ENCODE data around the gene WDFY2. TPM values are rescaled to one million over a fixed set of nuclear protein-coding genes. Genes with fewer than 3 reads are reported as not detected.

WDFY2 gene
- total RNA-seq, 6 donors from 2014 or later = 13.4 to 34.0 (median 18.8) TPM

GRCh38 chr13:51786425-51787265 lies 202.4 kb downstream of the WDFY2 start:
- WGBS, 2 donors = 62 to 64% methylated on average over 10 of the region's 10 CpGs
- Histone ChIP-seq H3K4me3 (no peak overlapping the region), H3K4me1 (peaks cover 13 to 18% (median 16%) of the 10 kb centered on the region in 4 donors), H3K9me3 (no peaks in the 10 kb centered on the region), H3K36me3 (no peaks in the 10 kb centered on the region), H3K27me3 (no peaks in the 10 kb centered on the region), H3K27ac (peak overlapping the region; percentile 44 to 61 (median 56))
- TF ChIP-seq POLR2A (IDR thresholded peaks at IDR 0.05) (no peak), POLR2AphosphoS5 (IDR thresholded peaks at IDR 0.05) (no peak), CTCF (IDR thresholded peaks at IDR 0.05) (no peak), EP300 (IDR thresholded peaks at IDR 0.05) (no peak)
- no peak for DNase-seq
- peak in 1 of 2 donors; percentile 53 for ATAC-seq (ENCODE audit: low FRiP score in 2 of 2)

GRCh38 chr13:51793570-51794271 lies 209.5 kb downstream of the WDFY2 start:
- H3K27ac ChIP-seq = no peak overlapping the region
- TF ChIP-seq POLR2AphosphoS5 (IDR thresholded peaks at IDR 0.05) (no peak), CTCF (IDR thresholded peaks at IDR 0.05) (no peak), EP300 (IDR thresholded peaks at IDR 0.05) (no peak), POLR2A (IDR thresholded peaks at IDR 0.05) (no peak)
- H3K4me3 ChIP-seq = no peak overlapping the region
- no peaks in the 10 kb centered on the region for H3K27me3 ChIP-seq
- DNase-seq (peak in 1 of 2 donors; percentile 45), ATAC-seq (ENCODE audit: low FRiP score in 2 of 2) (peak; percentile 28 to 83)
- H3K4me1 ChIP-seq = no peaks in the 10 kb centered on the region
- H3K9me3 ChIP-seq = no peaks in the 10 kb centered on the region
- 66% methylated on average over 6 of the region's 6 CpGs for WGBS, 2 donors
- H3K36me3 ChIP-seq = no peaks in the 10 kb centered on the region

GRCh38 chr13:51794964-51795363 lies 210.7 kb downstream of the WDFY2 start:
- no peaks in the 10 kb centered on the region for H3K27me3 ChIP-seq
- TF ChIP-seq CTCF (IDR thresholded peaks at IDR 0.05) (no peak), POLR2AphosphoS5 (IDR thresholded peaks at IDR 0.05) (no peak), POLR2A (IDR thresholded peaks at IDR 0.05) (no peak), EP300 (IDR thresholded peaks at IDR 0.05) (no peak)
- H3K27ac ChIP-seq = no peak overlapping the region
- H3K4me3 ChIP-seq = no peak overlapping the region
- H3K4me1 ChIP-seq = peaks cover 0 to under 1% (median 0%) of the 10 kb centered on the region in 4 donors
- no peaks in the 10 kb centered on the region for H3K9me3 ChIP-seq
- H3K36me3 ChIP-seq = no peaks in the 10 kb centered on the region
- 67 to 95% methylated on average over 3 to 4 of the region's 4 CpGs for WGBS, 2 donors
- no peak for ATAC-seq (ENCODE audit: low FRiP score in 2 of 2)
- DNase-seq = no peak

- 83 to 91% methylated on average over 2 of the region's 2 CpGs for WGBS, 2 donors
- Histone ChIP-seq H3K4me1 (peaks cover 0 to 5% (median 2%) of the 10 kb centered on the region in 4 donors), H3K9me3 (no peaks in the 10 kb centered on the region), H3K36me3 (no peaks in the 10 kb centered on the region), H3K4me3 (no peak overlapping the region), H3K27ac (no peak overlapping the region), H3K27me3 (no peaks in the 10 kb centered on the region)
- DNase-seq (no peak), ATAC-seq (ENCODE audit: low FRiP score in 2 of 2) (no peak)
- TF ChIP-seq POLR2AphosphoS5 (IDR thresholded peaks at IDR 0.05) = no peak
- no peak for TF ChIP-seq CTCF (IDR thresholded peaks at IDR 0.05)
- no peak for TF ChIP-seq POLR2A (IDR thresholded peaks at IDR 0.05)
- TF ChIP-seq EP300 (IDR thresholded peaks at IDR 0.05) = no peak
Measured at GRCh38 chr13:51795419-51795818, 211.2 kb downstream of the WDFY2 start.

Data from upper lobe of left lung (tissue), 6 donors.